A549 (cell line): ENCODE data around the gene CCDC57. TPM values are rescaled to one million over a fixed set of nuclear protein-coding genes. Genes with fewer than 3 reads are reported as not detected.
A peak's percentile ranks its signal among the peaks of the same experiment; 100 is the strongest.

Experiments used
- ATAC-seq, 2 experiments: fragments of 200-7000 bp in 1 of 2; fragments of >200 bp in 1 of 2; cut with Nextera tagmentation in 1 of 2; cut with Tn5 transposase in 1 of 2; 3 replicates each; pipeline versions ENCODE4 v1.8.0 to v1.9.1; 2018 to 2020; ENCODE audit warnings: mild to moderate bottlenecking in 1 of 2, moderate library complexity in 1 of 2
- CTCF ChIA-PET: fragments of 300-600 bp; sonication (Branson Sonifier 250); formaldehyde crosslinking; extraction: SDS; loops from one replicate; lab custom pipeline; 2021; ENCODE audit warnings: antibody characterized with exemption, inconsistent platforms; lab: Yijun Ruan, JAX
- POLR2A ChIA-PET: fragments of 350-600 bp; formaldehyde crosslinking; extraction: SDS; loops from one replicate; lab custom pipeline; 2021; ENCODE audit warnings: antibody characterized with exemption, inconsistent platforms; lab: Yijun Ruan, JAX
- DNase-seq, 2 experiments: peaks; one replicate each; pipeline versions ENCODE4 v3.0.0 to v3.0.0-alpha.2; 2011 to 2016; ENCODE audit warnings: low read depth in 1 of 2, low spot score in 1 of 2
- FAIRE-seq: peaks from 2 replicates; lab custom pipeline; 2011; peaks lifted over from hg19 to GRCh38; lab: Jason Lieb, UNC
- H3K27ac ChIP-seq, 2 experiments: fragments of >200 bp; sonication (Bioruptor Twin); formaldehyde crosslinking; 3 replicates each; pipeline ENCODE4 v1.5.1; 2016 to 2017
- H3K4me1 ChIP-seq: fragments of >200 bp; sonication (Bioruptor Twin); formaldehyde crosslinking; 3 replicates; pipeline ENCODE4 v1.6.1; 2016
- H3K4me2 ChIP-seq: fragments of >200 bp; sonication (Bioruptor Twin); formaldehyde crosslinking; 3 replicates; pipeline ENCODE4 v1.6.1; 2016
- H3K4me3 ChIP-seq: fragments of >200 bp; sonication (Bioruptor Twin); formaldehyde crosslinking; 3 replicates; pipeline ENCODE4 v1.5.1; 2016
- H3K9me3 ChIP-seq: fragments of >200 bp; sonication (Bioruptor Twin); formaldehyde crosslinking; 3 replicates; pipeline ENCODE4 v1.6.1; 2016
- ATOH8 ChIP-seq: fragments of 250-450 bp; sonication (Bioruptor Pico); IDR thresholded peaks from 2 replicates; pipeline ENCODE4 v1.5.0; 2020; ENCODE audit warnings: low read depth, mild to moderate bottlenecking, moderate library complexity
- BCL3 ChIP-seq: fragments of >200 bp; sonication (Bioruptor Twin); formaldehyde crosslinking; IDR thresholded peaks from 3 replicates; pipeline ENCODE4 v1.6.1; 2016
- BHLHE40 ChIP-seq: IDR thresholded peaks from 2 replicates; pipeline ENCODE4 v1.6.1; 2012; ENCODE audit warnings: low read depth, low read length, inconsistent platforms
- CBX8 ChIP-seq: fragments of 200-600 bp; sonication (generic); IDR thresholded peaks from 2 replicates; pipeline ENCODE4 v1.6.1; 2016
- CEBPB ChIP-seq, 2 experiments: fragments of >200 bp in 1 of 2; sonication (Bioruptor Twin) in 1 of 2; formaldehyde crosslinking in 1 of 2; IDR thresholded peaks; 2 replicates each; pipeline ENCODE4 v1.6.1; 2012 to 2016
- CHD2 ChIP-seq: fragments of 150-350 bp; IDR thresholded peaks from 2 replicates; pipeline ENCODE4 v1.6.1; 2014; ENCODE audit warnings: low read length; ENCODE audit not compliant: partially characterized antibody
- CHD4 ChIP-seq: fragments of 200-600 bp; sonication (generic); IDR thresholded peaks from 2 replicates; pipeline ENCODE4 v1.6.1; 2016; ENCODE audit warnings: antibody characterized with exemption, mild to moderate bottlenecking, borderline replicate concordance
- CTCF ChIP-seq: fragments of >200 bp; sonication (Bioruptor Twin); formaldehyde crosslinking; IDR thresholded peaks from 3 replicates; pipeline ENCODE4 v1.5.1; 2016
- EHF ChIP-seq: fragments of 250-450 bp; sonication (Bioruptor Pico); IDR thresholded peaks from 2 replicates; pipeline ENCODE4 v1.5.0; 2020; ENCODE audit warnings: mild to moderate bottlenecking
- ELK1 ChIP-seq: fragments of 150-350 bp; IDR thresholded peaks from 2 replicates; pipeline ENCODE4 v1.6.1; 2014; ENCODE audit warnings: low read depth, mild to moderate bottlenecking, low read length
- EP300 ChIP-seq, 2 experiments: fragments of >200 bp; sonication (Bioruptor Twin); formaldehyde crosslinking; IDR thresholded peaks; 2 replicates in 1 of 2; 3 replicates in 1 of 2; pipeline ENCODE4 v1.6.1; 2016 to 2017
- ESRRA ChIP-seq: fragments of 150-350 bp; IDR thresholded peaks from 2 replicates; pipeline ENCODE4 v1.6.1; 2014; ENCODE audit warnings: mild to moderate bottlenecking, low read length, borderline replicate concordance
- FOSB ChIP-seq: fragments of 250-450 bp; sonication (Bioruptor Pico); IDR thresholded peaks from 2 replicates; pipeline ENCODE4 v1.5.0; 2020; ENCODE audit warnings: mild to moderate bottlenecking, moderate library complexity
- HDAC2 ChIP-seq: fragments of 200-600 bp; sonication (generic); IDR thresholded peaks from 2 replicates; pipeline ENCODE4 v1.6.1; 2016
- HES2 ChIP-seq: fragments of >200 bp; sonication (Bioruptor Twin); formaldehyde crosslinking; IDR thresholded peaks from 2 replicates; pipeline ENCODE4 v1.6.1; 2016
- HEYL ChIP-seq: fragments of 250-450 bp; sonication (Bioruptor Pico); IDR thresholded peaks from 2 replicates; pipeline ENCODE4 v1.8.0; 2021; ENCODE audit warnings: mild to moderate bottlenecking, moderate library complexity
- HOXB13 ChIP-seq: fragments of 250-450 bp; sonication (Bioruptor Pico); IDR thresholded peaks from 2 replicates; pipeline ENCODE4 v1.5.0; 2020; ENCODE audit warnings: low read depth, mild to moderate bottlenecking, moderate library complexity
- JUNB ChIP-seq: fragments of >200 bp; sonication (Bioruptor Twin); formaldehyde crosslinking; IDR thresholded peaks from 2 replicates; pipeline ENCODE4 v1.6.1; 2016
- MAFK ChIP-seq: fragments of 450-650 bp; IDR thresholded peaks from 2 replicates; pipeline ENCODE4 v1.6.1; 2014; ENCODE audit not compliant: partially characterized antibody
- MAX ChIP-seq: IDR thresholded peaks from 2 replicates; pipeline ENCODE4 v1.6.1; 2012
- MAZ ChIP-seq: fragments of 150-350 bp; IDR thresholded peaks from 2 replicates; pipeline ENCODE4 v1.6.1; 2014; ENCODE audit warnings: antibody characterized with exemption, low read depth, low read length, borderline replicate concordance
- MYC ChIP-seq: IDR thresholded peaks from 2 replicates; pipeline ENCODE4 v1.6.1; 2012; ENCODE audit warnings: mild to moderate bottlenecking, inconsistent platforms, low read length, improper control_type of control experiment, borderline replicate concordance
- NPAS2 ChIP-seq: fragments of 250-450 bp; sonication (Bioruptor Pico); IDR thresholded peaks from 2 replicates; pipeline ENCODE4 v1.8.0; 2022; ENCODE audit warnings: mild to moderate bottlenecking, moderate library complexity, borderline replicate concordance
- POLR2A ChIP-seq: IDR thresholded peaks from 2 replicates; pipeline ENCODE4 v1.6.1; 2012; ENCODE audit warnings: mild to moderate bottlenecking, low read length
- POLR2AphosphoS2 ChIP-seq: conservative IDR thresholded peaks from 2 replicates; pipeline ENCODE4 v1.6.1; 2012; ENCODE audit warnings: low read length, improper control_type of control experiment, inconsistent platforms
- RAD21 ChIP-seq, 2 experiments: fragments of >200 bp in 1 of 2; sonication (Bioruptor Twin) in 1 of 2; formaldehyde crosslinking in 1 of 2; IDR thresholded peaks in 1 of 2; conservative IDR thresholded peaks in 1 of 2; 2 replicates in 1 of 2; 3 replicates in 1 of 2; pipeline ENCODE4 v1.6.1; 2012 to 2018; ENCODE audit warnings: inconsistent platforms in 1 of 2
- RARB ChIP-seq: fragments of 250-450 bp; sonication (Bioruptor Pico); IDR thresholded peaks from 2 replicates; pipeline ENCODE4 v1.8.0; 2021; ENCODE audit warnings: mild to moderate bottlenecking, moderate library complexity
- RFX5 ChIP-seq: fragments of 450-650 bp; IDR thresholded peaks from 2 replicates; pipeline ENCODE4 v1.7.1; 2014; ENCODE audit warnings: antibody characterized with exemption, mild to moderate bottlenecking, moderate library complexity
- RNF2 ChIP-seq: fragments of 200-600 bp; sonication (generic); IDR thresholded peaks from 2 replicates; pipeline ENCODE4 v1.6.1; 2016; ENCODE audit warnings: low read depth, mild to moderate bottlenecking, antibody characterized with exemption, moderate library complexity, borderline replicate concordance
- SMC3 ChIP-seq: fragments of >200 bp; sonication (Bioruptor Twin); formaldehyde crosslinking; IDR thresholded peaks from 3 replicates; pipeline ENCODE4 v1.6.1; 2018; ENCODE audit warnings: inconsistent platforms
- SREBF2 ChIP-seq: fragments of 450-650 bp; IDR thresholded peaks from 2 replicates; pipeline ENCODE4 v1.6.1; 2014; ENCODE audit warnings: mild to moderate bottlenecking, moderate library complexity
- TFCP2L1 ChIP-seq: fragments of 250-450 bp; sonication (Bioruptor Pico); IDR thresholded peaks from 2 replicates; pipeline ENCODE4 v1.5.0; 2021; ENCODE audit warnings: mild to moderate bottlenecking
- USF2 ChIP-seq: fragments of 450-650 bp; IDR thresholded peaks from 2 replicates; pipeline ENCODE4 v1.6.1; 2014; ENCODE audit warnings: antibody characterized with exemption
- ZC3H11A ChIP-seq: fragments of 450-650 bp; IDR thresholded peaks from 2 replicates; pipeline ENCODE4 v1.6.1; 2014; ENCODE audit warnings: antibody characterized with exemption, mild to moderate bottlenecking
- ZFP36 ChIP-seq: fragments of 450-650 bp; IDR thresholded peaks from 2 replicates; pipeline ENCODE4 v1.6.1; 2014; ENCODE audit warnings: borderline replicate concordance; ENCODE audit not compliant: partially characterized antibody
- ZSCAN20 ChIP-seq: fragments of 250-450 bp; sonication (Bioruptor Pico); IDR thresholded peaks from 2 replicates; pipeline ENCODE4 v1.8.0; 2022; ENCODE audit warnings: mild to moderate bottlenecking, moderate library complexity
- WGBS: methylation state at CpG from one replicate; pipeline ENCODE4 v1.1.6; 2017; ENCODE audit errors: missing lambda C conversion rate; 5-methylcytosine and 5-hydroxymethylcytosine counted together
- polyA plus RNA-seq, 4 experiments: library from polyadenylated mRNA; depleted of rRNA in 3 of 4; stranded (reverse); fragments of >200 nt; fragmentation: RNase III in 1 of 4; extraction: RNeasy Plus Mini Kit Qiagen cat#74134 plus additional on column Dnase treatment in 1 of 4; gene quantifications; 2 replicates in 3 of 4; 3 replicates in 1 of 4; pipeline ENCODE4 v1.2.3, GENCODE V29; 2011 to 2017

The CCDC57 gene
- polyA plus RNA-seq, 2 of the 4 experiments (the other 2 are of a cell fraction): 18.2 to 18.5 TPM

GRCh38 chr17:82246365-82247181, 33.9 kb upstream of the CCDC57 start:
- Histone ChIP-seq H3K4me1 (peaks cover 71% of the 10 kb centered on the region), H3K4me2 (peak overlapping the region; percentile 58), H3K27ac (peak overlapping the region; percentile 72 to 85), H3K4me3 (peak overlapping the region; percentile 3; the same call in 1 of the 3 replicates), H3K9me3 (no peaks in the 10 kb centered on the region)
- peak; percentile 46 to 47 for ATAC-seq
- no peak for FAIRE-seq
- peak; percentile 79 to 92 for DNase-seq
- CTCF ChIA-PET: interaction anchor here (0.6 to 17.6 kb wide), 15 partner anchors 9 to 216 kb away, joined by 3 to 289 read pairs (median 5); partner anchors contain the start of genes CCDC57, RAC3 and SECTM1
- 24% methylated on average over 19 of the region's 27 CpGs for WGBS
- POLR2A ChIA-PET: interaction anchor here (0.9 to 2.2 kb wide), 6 partner anchors 21 to 47 kb away, joined by 3 to 7 read pairs (median 4); partner anchors contain the start of gene CSNK1D
- TF ChIP-seq CBX8 (no peak), ESRRA (no peak), HOXB13 (CRISPR knock-in tag) (no peak), EHF (peak; percentile 30; the same call in 1 of the 2 replicates), BHLHE40 (no peak), TFCP2L1 (CRISPR knock-in tag) (no peak), MYC (peak; percentile 74), EP300 (IDR thresholded peaks at IDR 0.05) (no peak), ZSCAN20 (no peak), CTCF (no peak), ATOH8 (CRISPR knock-in tag) (no peak), MAZ (no peak), ELK1 (no peak), MAX (peak; percentile 80), RARB (CRISPR knock-in tag) (no peak), FOSB (CRISPR knock-in tag) (no peak), RFX5 (no peak), SMC3 (peak; percentile 13; the same call in 1 of the 3 replicates), SREBF2 (no peak), POLR2AphosphoS2 (peak; percentile 37), JUNB (no peak), ZC3H11A (no peak), ZFP36 (no peak), CHD2 (no peak), POLR2A (no peak), USF2 (peak; percentile 42; the same call in 1 of the 2 replicates), HDAC2 (no peak), HEYL (CRISPR knock-in tag) (no peak), NPAS2 (CRISPR knock-in tag) (no peak), RAD21 (conservative IDR thresholded peaks at IDR 0.05 in 1 of 2, IDR thresholded peaks at IDR 0.05 in 1 of 2) (no peak; a peak in 1 of 5 replicates), MAFK (no peak), HES2 (no peak), CEBPB (IDR thresholded peaks at IDR 0.05) (no peak), BCL3 (no peak), RNF2 (no peak), CHD4 (no peak)
